Retina (tissue), 1 donor: ENCODE data around the gene RPS2.
A peak's percentile ranks its signal among the peaks of the same experiment; 100 is the strongest.

Experiments used
- DNase-seq: peaks from one replicate; pipeline ENCODE4 v3.0.0-alpha.2; 2016

The RPS2 gene

GRCh38 chr16:1980770-1981087 lies 16.1 kb upstream of the RPS2 start:
- peak; percentile 31 for DNase-seq

DNA sequence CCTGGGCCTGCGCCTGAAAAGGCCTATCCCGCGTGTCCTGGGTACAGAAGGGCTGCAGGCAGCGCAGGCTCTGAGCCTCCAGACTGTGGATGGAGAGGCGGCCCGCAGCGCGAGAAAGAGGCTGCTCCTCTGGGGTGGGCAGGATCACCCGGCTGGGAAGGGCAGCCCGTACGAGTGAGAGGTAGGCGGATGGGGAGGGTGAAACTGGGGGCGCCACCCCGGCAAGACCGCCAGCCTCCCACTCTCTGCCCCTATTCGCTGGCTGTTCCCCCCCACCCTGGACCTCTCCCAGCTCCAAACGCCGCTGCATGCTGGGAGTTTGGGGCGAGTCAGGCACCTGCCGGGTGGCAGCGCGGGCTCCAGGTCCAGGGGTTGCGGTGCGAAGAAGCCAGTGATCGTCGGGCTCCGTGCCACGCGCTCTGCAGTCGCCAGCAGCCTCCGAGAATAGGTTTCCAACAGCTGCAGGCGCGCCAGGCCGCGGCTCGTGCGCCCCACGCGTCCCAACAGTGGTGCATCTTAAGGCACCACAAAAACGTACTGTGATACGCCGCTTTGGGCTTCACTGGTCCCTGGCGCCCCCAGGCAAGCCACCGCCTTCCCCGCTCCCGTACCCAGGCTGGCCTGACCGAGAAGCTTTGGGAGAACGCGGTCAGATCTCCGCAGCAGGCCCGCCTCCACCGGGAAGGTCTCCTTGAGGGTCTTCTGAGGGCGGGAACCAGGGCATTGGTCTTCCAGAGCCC lies 15.6 kb upstream of the RPS2 start:
- peak; percentile 48 for DNase-seq

GRCh38 chr16:1979271-1980029 lies 14.8 kb upstream of the RPS2 start:
- no peak for DNase-seq

- no peak for DNase-seq
These were observed 14.0 kb upstream of the RPS2 start for GRCh38 chr16:1978476-1979120.

DNA sequence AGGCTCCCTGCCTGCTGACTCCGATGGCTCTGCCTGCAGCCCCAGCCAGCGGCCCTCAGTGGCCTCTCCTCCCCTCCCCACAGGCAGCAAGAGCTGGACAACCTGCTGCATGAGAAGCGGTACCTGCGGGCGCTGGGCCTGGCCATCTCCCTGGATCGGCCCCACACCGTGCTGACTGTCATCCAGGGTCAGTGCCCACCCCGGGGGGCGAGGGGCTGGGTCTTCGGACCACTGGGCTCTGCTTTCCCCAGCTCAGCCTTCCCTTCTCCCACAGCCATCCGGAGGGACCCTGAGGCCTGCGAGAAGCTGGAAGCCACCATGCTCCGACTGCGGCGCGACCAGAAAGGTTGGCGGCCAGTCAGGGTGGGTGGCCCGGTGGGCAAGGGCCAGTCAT lies 13.2 kb upstream of the RPS2 start:
- DNase-seq = no peak

- no peak for DNase-seq
These were observed 12.6 kb upstream of the RPS2 start for GRCh38 chr16:1976951-1977874.

DNA sequence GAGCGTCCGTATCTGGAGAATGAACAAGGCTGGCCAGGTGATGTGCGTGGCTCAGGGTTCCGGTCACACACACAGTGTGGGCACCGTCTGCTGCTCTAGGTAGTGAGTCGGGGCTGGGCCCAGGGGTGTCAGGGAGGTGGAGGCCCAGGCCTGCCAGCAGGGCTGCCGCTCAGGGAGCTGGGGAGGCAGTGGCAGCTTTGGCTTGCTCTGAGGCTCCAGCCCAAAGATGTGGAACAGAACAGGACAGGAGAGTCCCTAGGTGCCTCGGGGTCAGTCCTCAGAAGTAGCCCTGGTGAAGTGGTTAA lies 11.5 kb upstream of the RPS2 start:
- no peak for DNase-seq

DNA sequence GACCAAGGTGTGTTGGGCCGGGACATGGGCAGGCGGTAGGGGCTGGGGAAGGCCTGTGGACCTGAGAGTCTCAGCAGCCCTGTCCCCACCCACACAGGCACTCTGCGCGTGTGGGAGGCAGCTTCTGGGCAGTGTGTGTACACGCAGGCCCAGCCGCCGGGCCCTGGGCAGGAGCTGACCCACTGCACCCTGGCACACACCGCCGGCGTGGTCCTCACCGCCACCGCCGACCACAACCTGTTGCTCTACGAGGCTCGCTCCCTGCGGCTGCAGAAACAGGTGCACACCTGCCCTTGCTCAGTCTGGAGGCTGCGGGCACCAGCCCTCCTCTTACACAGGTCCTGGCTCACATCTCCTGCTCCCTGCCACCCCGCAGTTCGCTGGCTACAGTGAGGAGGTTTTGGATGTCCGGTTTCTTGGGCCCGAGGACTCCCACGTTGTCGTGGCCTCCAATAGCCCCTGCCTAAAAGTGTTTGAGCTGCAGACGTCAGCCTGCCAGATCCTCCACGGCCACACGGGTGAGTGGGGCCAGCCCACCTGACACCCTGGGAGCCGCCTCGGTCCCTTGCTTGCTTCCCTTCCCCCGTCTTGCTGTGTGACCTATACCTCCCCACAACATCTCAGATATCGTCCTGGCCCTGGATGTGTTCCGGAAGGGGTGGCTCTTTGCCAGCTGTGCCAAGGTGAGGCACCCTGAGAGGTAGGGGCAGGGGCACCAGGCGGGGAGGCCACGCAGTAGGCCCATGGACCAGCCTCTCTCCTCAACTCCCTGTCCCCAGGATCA lies 11.0 kb upstream of the RPS2 start:
- DNase-seq = no peak

GRCh38 chr16:1974157-1975070 lies 9.8 kb upstream of the RPS2 start:
- DNase-seq = no peak

- DNase-seq = no peak
These were observed 9.0 kb upstream of the RPS2 start for GRCh38 chr16:1973461-1974156.

DNA sequence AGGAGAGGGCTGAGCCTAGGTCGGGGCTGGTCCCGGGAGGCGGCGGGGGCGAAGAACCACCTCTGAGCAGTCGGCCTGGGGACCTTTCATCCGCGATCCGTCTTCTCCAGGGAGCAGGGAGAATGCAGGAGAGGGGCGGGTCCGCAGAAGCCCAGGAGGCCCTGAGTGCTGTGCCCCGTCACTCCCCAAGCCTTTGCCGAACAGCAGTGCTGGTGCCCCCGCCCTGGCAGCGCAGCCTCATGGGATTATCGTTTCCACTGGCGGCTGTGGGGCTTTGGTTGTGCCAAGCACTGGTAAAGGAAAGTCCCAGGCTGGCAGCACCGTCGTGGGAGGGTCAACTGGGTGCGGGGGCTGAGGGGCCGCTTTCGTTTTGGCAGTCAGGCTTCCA lies 7.9 kb upstream of the RPS2 start:
- DNase-seq = no peak

GRCh38 chr16:1971796-1972489 lies 7.3 kb upstream of the RPS2 start, which contains the start of gene TBL3:
TSS of gene TBL3 (plus strand) at chr16:1972053. CDS start at chr16:1972165, 112 bp downstream.
- DNase-seq = peak; percentile 99

DNA sequence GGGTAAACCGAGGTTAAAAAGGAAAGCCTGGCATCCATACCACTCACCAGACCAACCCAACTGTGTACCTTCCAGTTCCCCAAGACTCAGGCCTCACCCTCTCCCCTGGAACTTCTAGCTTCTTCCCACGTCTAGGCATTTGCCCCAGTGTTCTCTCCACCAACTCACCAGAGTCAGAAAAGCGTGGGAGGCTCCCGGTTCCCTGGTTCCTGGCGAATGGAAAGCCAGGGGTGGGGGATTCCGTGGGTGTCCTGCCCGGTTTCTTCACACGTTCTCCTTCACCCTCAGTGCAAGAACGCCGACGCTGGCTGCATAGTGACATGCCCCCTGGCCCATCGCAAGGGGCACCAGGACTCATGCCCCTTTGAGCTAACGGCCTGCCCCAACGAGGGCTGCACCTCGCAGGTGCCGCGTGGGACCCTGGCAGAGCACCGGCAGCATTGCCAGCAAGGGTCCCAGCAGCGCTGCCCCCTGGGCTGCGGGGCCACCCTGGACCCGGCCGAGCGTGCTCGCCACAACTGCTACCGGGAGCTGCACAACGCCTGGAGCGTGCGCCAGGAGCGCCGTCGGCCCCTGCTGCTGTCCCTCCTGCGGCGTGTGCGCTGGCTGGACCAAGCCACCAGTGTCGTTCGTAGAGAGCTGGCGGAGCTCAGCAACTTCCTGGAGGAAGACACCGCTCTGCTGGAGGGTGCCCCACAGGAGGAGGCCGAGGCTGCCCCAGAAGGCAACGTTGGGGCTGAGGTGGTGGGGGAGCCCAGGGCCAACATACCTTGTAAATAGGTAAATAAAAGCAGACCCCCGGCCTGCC lies 3.7 kb upstream of the RPS2 start:
- DNase-seq = no peak

DNA sequence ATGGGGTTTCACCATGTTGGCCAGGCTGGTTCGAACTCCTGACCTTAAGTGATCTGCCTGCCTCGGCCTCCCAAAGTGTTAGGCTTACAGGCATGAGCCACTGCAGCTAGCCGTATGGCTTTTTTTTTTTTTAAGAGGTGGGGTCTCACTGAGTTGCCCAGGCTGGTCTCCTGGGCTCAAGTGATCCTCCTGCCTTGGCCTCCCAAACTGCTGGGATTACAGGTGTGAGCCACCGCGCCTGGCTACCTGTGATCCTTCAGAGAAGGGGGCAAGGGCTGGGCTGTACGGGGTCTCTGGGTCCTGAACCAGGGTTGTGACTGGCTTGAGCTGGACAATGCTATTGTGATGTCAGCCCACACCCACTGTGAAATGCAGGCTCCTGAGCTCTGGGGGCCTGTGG lies 1.8 kb upstream of the RPS2 start, which contains the start of gene RNF151:
Gene RNF151 (plus strand): TSS at position 397 of the 400 bp plus-strand sequence. CDS start 26 bp downstream, outside the sequence.
- no peak for DNase-seq

- DNase-seq = no peak
These were observed 873 bp upstream of the RPS2 start for GRCh38 chr16:1965396-1966001.

DNA sequence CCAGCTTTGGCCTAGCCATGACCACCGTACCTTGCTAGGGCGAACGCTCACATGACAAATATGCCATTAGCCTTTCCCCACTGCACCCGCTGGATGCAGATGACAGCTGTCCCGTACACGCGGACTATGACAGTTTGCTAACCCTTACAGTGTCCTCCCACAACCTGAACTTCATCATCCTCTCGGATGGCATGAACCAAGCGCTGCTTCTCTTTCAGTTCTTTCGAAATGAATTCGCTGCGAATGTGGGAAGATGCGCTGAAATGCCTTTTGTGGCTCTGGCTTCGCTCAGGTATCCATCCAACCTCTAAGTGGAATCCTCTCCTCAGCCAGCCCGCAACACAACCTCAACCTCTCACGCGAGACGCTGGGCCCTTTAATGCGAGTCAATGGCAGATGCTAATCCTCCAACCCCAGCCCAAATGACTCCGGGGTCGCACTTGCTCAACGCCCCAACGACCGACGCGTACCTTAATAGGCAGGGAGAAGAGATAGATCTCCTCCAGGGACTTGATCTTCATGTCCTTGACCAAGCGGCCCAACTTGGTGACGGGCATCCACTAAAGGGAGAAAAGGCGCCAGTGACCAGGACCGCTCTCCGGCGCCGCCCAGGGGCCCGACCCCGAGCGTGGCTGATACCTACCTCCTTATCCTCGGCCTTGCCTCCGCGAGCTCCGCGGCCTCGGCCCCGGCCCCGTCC lies 670 bp downstream of the RPS2 start:
- no peak for DNase-seq
